OCI-LY7 (cell line): ENCODE data around the gene RARG.

Experiments used
- CTCF ChIP-seq: fragments of 200-600 bp; sonication (generic); conservative IDR thresholded peaks from 2 replicates; pipeline ENCODE4 v1.5.1; 2014; ENCODE audit warnings: mild to moderate bottlenecking, antibody characterized with exemption, low read length, moderate library complexity, mixed read lengths
- EZH2phosphoT487 ChIP-seq: fragments of 200-600 bp; sonication (generic); IDR thresholded peaks from 2 replicates; pipeline ENCODE4 v1.6.1; 2018; ENCODE audit warnings: low read depth, borderline replicate concordance, mild to moderate bottlenecking, mixed run types, antibody characterized with exemption, low read length, moderate library complexity, mixed read lengths

- TF ChIP-seq CTCF, result peak; percentile 55
- TF ChIP-seq EZH2phosphoT487, result no peak
These were observed 46.3 kb downstream of the RARG start for GRCh38 chr12:53185582-53186153.
